ENCODE data around the gene IL10. TPM values are rescaled to one million over a fixed set of nuclear protein-coding genes. Genes with fewer than 3 reads are reported as not detected.

IL10 gene
- total RNA-seq, 1 donor from 2014 or later: 0.68 TPM

- no peak for DNase-seq (ENCODE audit: low spot score)
Observed at GRCh38 chr1:206734499-206735142, 37.7 kb downstream of the IL10 start.

GRCh38 chr1:206732992-206733391 is 39.3 kb downstream of the IL10 start:
- no peak for DNase-seq (ENCODE audit: low spot score)

GRCh38 chr1:206732508-206732907 is 39.8 kb downstream of the IL10 start:
- no peak for DNase-seq (ENCODE audit: low spot score)

GRCh38 chr1:206729507-206729906 is 42.8 kb downstream of the IL10 start:
- DNase-seq (ENCODE audit: low spot score): no peak

- no peak for DNase-seq (ENCODE audit: low spot score)
Observed at GRCh38 chr1:206729050-206729449, 43.2 kb downstream of the IL10 start.

- DNase-seq (ENCODE audit: low spot score): no peak
Observed at GRCh38 chr1:206728697-206728987, 43.7 kb downstream of the IL10 start.

GRCh38 chr1:206727981-206728696 is 44.2 kb downstream of the IL10 start:
- DNase-seq (ENCODE audit: low spot score): no peak

- no peak for DNase-seq (ENCODE audit: low spot score)
Observed at GRCh38 chr1:206725109-206725963, 47.0 kb downstream of the IL10 start.

GRCh38 chr1:206723805-206724472 is 48.4 kb downstream of the IL10 start:
- DNase-seq (ENCODE audit: low spot score): no peak

- no peak for DNase-seq (ENCODE audit: low spot score)
Observed at GRCh38 chr1:206723462-206723804, 48.9 kb downstream of the IL10 start.

- no peak for DNase-seq (ENCODE audit: low spot score)
Observed at GRCh38 chr1:206722751-206723461, 49.4 kb downstream of the IL10 start.

- no peak for DNase-seq (ENCODE audit: low spot score)
Observed at GRCh38 chr1:206721454-206721853, 50.8 kb downstream of the IL10 start.

GRCh38 chr1:206719169-206719839 is 53.0 kb downstream of the IL10 start:
- DNase-seq (ENCODE audit: low spot score): no peak

- DNase-seq (ENCODE audit: low spot score): no peak
Observed at GRCh38 chr1:206717674-206717989, 54.7 kb downstream of the IL10 start.

Other genes with a start within 250 kb of the IL10 start
- 58.6 TPM for gene EIF2D, start 160.0 kb downstream of the IL10 start, total RNA-seq
- 4.8 TPM for gene DYRK3, start 137.0 kb downstream of the IL10 start, total RNA-seq
- gene MAPKAPK2, start 87.6 kb downstream of the IL10 start, total RNA-seq: 69.8 TPM
- not detected for gene IL19, start 1.7 kb downstream of the IL10 start, total RNA-seq
- gene IL20, start 93.1 kb upstream of the IL10 start, total RNA-seq: not detected
- gene IL24, start 124.9 kb upstream of the IL10 start, total RNA-seq: not detected
- 17.1 TPM for gene FCMR, start 149.4 kb upstream of the IL10 start, total RNA-seq
- 670 TPM for gene PIGR, start 174.0 kb upstream of the IL10 start, total RNA-seq
- gene FCAMR, start 198.0 kb upstream of the IL10 start, total RNA-seq: not detected